GM21619 (cell line): Measurements from ENCODE around the gene PRM1.

Source experiments
- ATAC-seq: cut with Tn5 transposase; IDR thresholded peaks from one replicate; pipeline ENCODE4 v1.9.1; 2021; ENCODE audit not compliant: unreplicated experiment

Gene PRM1

GRCh38 chr16:11254913-11255736 is 26.0 kb downstream of the PRM1 start:
- peak; percentile 4 for ATAC-seq

- no peak for ATAC-seq
Measured at GRCh38 chr16:11253995-11254912, 26.9 kb downstream of the PRM1 start.

GRCh38 chr16:11253009-11253994 is 27.8 kb downstream of the PRM1 start:
- no peak for ATAC-seq

- ATAC-seq, result no peak
Measured at GRCh38 chr16:11252482-11252931, 28.6 kb downstream of the PRM1 start.

GRCh38 chr16:11251525-11252481 is 29.3 kb downstream of the PRM1 start:
- no peak for ATAC-seq

- ATAC-seq, result no peak
Measured at GRCh38 chr16:11250786-11251524, 30.2 kb downstream of the PRM1 start.

GRCh38 chr16:11250091-11250785 is 30.9 kb downstream of the PRM1 start:
- no peak for ATAC-seq

GRCh38 chr16:11249233-11250061 is 31.7 kb downstream of the PRM1 start:
- ATAC-seq, result no peak

- ATAC-seq, result no peak
Measured at GRCh38 chr16:11248133-11248532, 33.0 kb downstream of the PRM1 start.

- ATAC-seq, result no peak
Measured at GRCh38 chr16:11245988-11246387, 35.1 kb downstream of the PRM1 start.

- ATAC-seq, result no peak
Measured at GRCh38 chr16:11245222-11245737, 35.9 kb downstream of the PRM1 start.

GRCh38 chr16:11242658-11243057 is 38.5 kb downstream of the PRM1 start:
- no peak for ATAC-seq

GRCh38 chr16:11241480-11242204 is 39.5 kb downstream of the PRM1 start:
- no peak for ATAC-seq

- ATAC-seq, result no peak
Measured at GRCh38 chr16:11240636-11241473, 40.3 kb downstream of the PRM1 start.
